Osteocyte (in vitro differentiated cells): ENCODE results near the gene DHRS7C. TPM values are rescaled to one million over a fixed set of nuclear protein-coding genes. Genes with fewer than 3 reads are reported as not detected.

Experiments used
- DNase-seq: peaks from one replicate; pipeline ENCODE4 v3.0.0; 2021; ENCODE audit warnings: mixed read lengths; ENCODE audit not compliant: unreplicated experiment; ENCODE audit errors: extremely low spot score
- H3K27ac Mint-ChIP-seq: one replicate; pipeline ENCODE4 v1.8.0; 2021; ENCODE audit warnings: mild to moderate bottlenecking, mixed read lengths; ENCODE audit not compliant: unreplicated experiment
- H3K27me3 Mint-ChIP-seq: one replicate; pipeline ENCODE4 v1.8.0; 2021; ENCODE audit warnings: mixed read lengths; ENCODE audit not compliant: unreplicated experiment
- H3K36me3 Mint-ChIP-seq: one replicate; pipeline ENCODE4 v1.8.0; 2021; ENCODE audit warnings: mixed read lengths; ENCODE audit not compliant: unreplicated experiment
- H3K4me1 Mint-ChIP-seq: one replicate; pipeline ENCODE4 v1.8.0; 2021; ENCODE audit warnings: mixed read lengths; ENCODE audit not compliant: unreplicated experiment
- H3K4me3 Mint-ChIP-seq: one replicate; pipeline ENCODE4 v1.8.0; 2021; ENCODE audit warnings: mild to moderate bottlenecking, moderate library complexity, mixed read lengths; ENCODE audit not compliant: unreplicated experiment
- H3K9me3 Mint-ChIP-seq: one replicate; pipeline ENCODE4 v1.8.0; 2021; ENCODE audit warnings: mixed read lengths; ENCODE audit not compliant: unreplicated experiment
- CTCF ChIP-seq: fragments of 200-600 bp; sonication (generic); IDR thresholded peaks from 2 replicates; pipeline ENCODE4 v1.5.0; 2021; ENCODE audit warnings: antibody characterized with exemption, mild to moderate bottlenecking, moderate library complexity
- total RNA-seq: library from RNA; stranded (reverse); gene quantifications from 2 replicates; pipeline ENCODE4 v1.2.1, GENCODE V29; 2021

The DHRS7C gene
- total RNA-seq, 1 donor from 2014 or later, result not detected

- H3K4me3 Mint-ChIP-seq, result no peak overlapping the region
- peaks cover 48% of the 10 kb centered on the region for H3K27me3 Mint-ChIP-seq
- DNase-seq, result no peak
- no peak for TF ChIP-seq CTCF
- peaks cover 3% of the 10 kb centered on the region for H3K4me1 Mint-ChIP-seq
- H3K36me3 Mint-ChIP-seq, result no peaks in the 10 kb centered on the region
- H3K27ac Mint-ChIP-seq, result no peak overlapping the region
- H3K9me3 Mint-ChIP-seq, result peaks cover 3% of the 10 kb centered on the region
These were observed 14.5 kb downstream of the DHRS7C start for GRCh38 chr17:9776911-9777310.

- Mint-ChIP-seq H3K27me3 (peaks cover 15% of the 10 kb centered on the region), H3K9me3 (peaks cover 3% of the 10 kb centered on the region), H3K27ac (no peak overlapping the region), H3K4me3 (no peak overlapping the region), H3K4me1 (no peaks in the 10 kb centered on the region), H3K36me3 (no peaks in the 10 kb centered on the region)
- DNase-seq, result no peak
- no peak for TF ChIP-seq CTCF
These were observed 18.7 kb downstream of the DHRS7C start for GRCh38 chr17:9772658-9773057.

GRCh38 chr17:9771465-9771864, 19.9 kb downstream of the DHRS7C start:
- Mint-ChIP-seq H3K27ac (no peak overlapping the region), H3K9me3 (no peaks in the 10 kb centered on the region), H3K4me1 (peaks cover 2% of the 10 kb centered on the region), H3K27me3 (peaks cover 8% of the 10 kb centered on the region), H3K36me3 (no peaks in the 10 kb centered on the region), H3K4me3 (no peak overlapping the region)
- no peak for DNase-seq
- TF ChIP-seq CTCF, result no peak

- Mint-ChIP-seq H3K4me3 (no peak overlapping the region), H3K27me3 (peaks cover 21% of the 10 kb centered on the region), H3K9me3 (no peaks in the 10 kb centered on the region), H3K36me3 (no peaks in the 10 kb centered on the region), H3K4me1 (peaks cover 2% of the 10 kb centered on the region), H3K27ac (no peak overlapping the region)
- no peak for TF ChIP-seq CTCF
- DNase-seq, result no peak
These were observed 22.2 kb downstream of the DHRS7C start for GRCh38 chr17:9769036-9769695.

- no peak for DNase-seq
- peaks cover 28% of the 10 kb centered on the region for H3K27me3 Mint-ChIP-seq
- H3K4me1 Mint-ChIP-seq, result peaks cover 2% of the 10 kb centered on the region
- H3K36me3 Mint-ChIP-seq, result no peaks in the 10 kb centered on the region
- TF ChIP-seq CTCF, result peak; percentile 65
- H3K9me3 Mint-ChIP-seq, result no peaks in the 10 kb centered on the region
- no peak overlapping the region for H3K27ac Mint-ChIP-seq
- H3K4me3 Mint-ChIP-seq, result no peak overlapping the region
These were observed 22.9 kb downstream of the DHRS7C start for GRCh38 chr17:9768381-9768934.
